Uterus (tissue), 4 donors: Measurements from ENCODE around the gene CLDND2. TPM values are rescaled to one million over a fixed set of nuclear protein-coding genes. Genes with fewer than 3 reads are reported as not detected.

ENCODE experiments used
- DNase-seq, 2 donors: peaks; one replicate each; pipeline ENCODE4 v3.0.0-alpha.2; 2019 to 2020
- H3K27ac ChIP-seq, 2 donors: fragments of 200-600 bp; sonication (generic); 1 replicate in 1 of 2; 2 replicates in 1 of 2; pipeline ENCODE4 v1.5.1; 2016 to 2018
- H3K27me3 ChIP-seq, 2 donors: fragments of 200-600 bp; sonication (generic); one replicate each; pipeline ENCODE4 v1.5.1; 2018 to 2019; ENCODE audit warnings: control low read depth in 1 of 2
- H3K36me3 ChIP-seq, 2 donors: fragments of 200-600 bp; sonication (generic); one replicate each; pipeline ENCODE4 v1.5.1; 2019; ENCODE audit warnings: control low read depth in 1 of 2
- H3K4me1 ChIP-seq, 2 donors: fragments of 200-600 bp; sonication (generic); one replicate each; pipeline ENCODE4 v1.5.1; 2018 to 2019; ENCODE audit warnings: control low read depth in 1 of 2
- H3K4me3 ChIP-seq, 2 donors: fragments of 200-600 bp; sonication (generic); 1 replicate in 1 of 2; 2 replicates in 1 of 2; pipeline ENCODE4 v1.5.1; 2018 to 2019; ENCODE audit warnings: mild to moderate bottlenecking in 1 of 2
- H3K9me3 ChIP-seq, 2 donors: fragments of 200-600 bp; sonication (generic); one replicate each; pipeline ENCODE4 v1.5.1; 2019; ENCODE audit warnings: control low read depth in 1 of 2
- POLR2A ChIP-seq, 2 donors: fragments of 450-650 bp; IDR thresholded peaks; one replicate each; pipeline ENCODE4 v1.6.1; 2016; ENCODE audit warnings: antibody characterized with exemption in 2 of 2, mild to moderate bottlenecking in 1 of 2, moderate library complexity in 1 of 2
- intact Hi-C: fragments of 100-400 bp; cut with DNase I; formaldehyde crosslinking; loops from one replicate; pipeline ENCODE4 v1.15.1; 2023; ENCODE audit warnings: low total_unique reads
- total RNA-seq, 4 donors: library from RNA; depleted of rRNA in 3 of 4; stranded (reverse); fragments of >200 nt in 3 of 4; gene quantifications; one replicate each; pipeline versions ENCODE4 v1.1.0 to v1.2.4, GENCODE V29; 2014 to 2023
- TF ChIP-seq, protein P1 (sequence below), 4 experiments: fragments of 200-600 bp in 2 of 4; fragments of 450-650 bp in 2 of 4; sonication (generic) in 2 of 4; IDR thresholded peaks; one replicate each; pipeline ENCODE4 v1.5.1; 2016 to 2019; ENCODE audit warnings: antibody characterized with exemption in 4 of 4, mild to moderate bottlenecking in 2 of 4, moderate library complexity in 1 of 4
- donor health status: DM: yes; HTN: yes; CAD: no.

CLDND2 gene
- total RNA-seq, 4 donors from 2014 or later = 1.2 TPM; not detected in 3

DNA sequence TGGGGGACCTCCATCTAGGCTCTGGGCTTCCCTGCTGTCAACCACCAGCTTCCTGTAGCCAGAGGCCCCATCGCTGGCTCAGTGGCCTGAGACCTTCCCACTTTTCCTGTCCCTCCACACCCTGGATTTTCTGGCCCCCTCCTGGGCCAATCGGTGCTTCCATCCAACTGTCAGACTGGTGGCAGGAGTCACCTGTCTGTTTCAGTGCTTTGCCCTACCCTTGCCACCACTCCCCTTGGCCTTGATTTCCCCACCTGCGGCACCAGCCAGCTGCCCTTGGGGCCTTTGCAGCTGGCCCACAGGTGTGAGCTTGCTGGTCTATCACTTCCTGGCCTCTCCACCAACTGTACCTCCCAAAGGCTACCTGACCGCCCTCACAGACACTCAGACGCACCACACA lies 39.4 kb downstream of the CLDND2 start:
- no peak for DNase-seq
- no peaks in the 10 kb centered on the region for H3K36me3 ChIP-seq
- TF ChIP-seq, protein P1, sequence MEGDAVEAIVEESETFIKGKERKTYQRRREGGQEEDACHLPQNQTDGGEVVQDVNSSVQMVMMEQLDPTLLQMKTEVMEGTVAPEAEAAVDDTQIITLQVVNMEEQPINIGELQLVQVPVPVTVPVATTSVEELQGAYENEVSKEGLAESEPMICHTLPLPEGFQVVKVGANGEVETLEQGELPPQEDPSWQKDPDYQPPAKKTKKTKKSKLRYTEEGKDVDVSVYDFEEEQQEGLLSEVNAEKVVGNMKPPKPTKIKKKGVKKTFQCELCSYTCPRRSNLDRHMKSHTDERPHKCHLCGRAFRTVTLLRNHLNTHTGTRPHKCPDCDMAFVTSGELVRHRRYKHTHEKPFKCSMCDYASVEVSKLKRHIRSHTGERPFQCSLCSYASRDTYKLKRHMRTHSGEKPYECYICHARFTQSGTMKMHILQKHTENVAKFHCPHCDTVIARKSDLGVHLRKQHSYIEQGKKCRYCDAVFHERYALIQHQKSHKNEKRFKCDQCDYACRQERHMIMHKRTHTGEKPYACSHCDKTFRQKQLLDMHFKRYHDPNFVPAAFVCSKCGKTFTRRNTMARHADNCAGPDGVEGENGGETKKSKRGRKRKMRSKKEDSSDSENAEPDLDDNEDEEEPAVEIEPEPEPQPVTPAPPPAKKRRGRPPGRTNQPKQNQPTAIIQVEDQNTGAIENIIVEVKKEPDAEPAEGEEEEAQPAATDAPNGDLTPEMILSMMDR (IDR thresholded peaks at IDR 0.05) = no peak
- TF ChIP-seq POLR2A (IDR thresholded peaks at IDR 0.05) = no peak
- H3K4me3 ChIP-seq = no peak overlapping the region
- peaks cover 0 to 36% of the 10 kb centered on the region in 2 donors for H3K27me3 ChIP-seq
- no peaks in the 10 kb centered on the region for H3K9me3 ChIP-seq
- intact Hi-C loops = no loop called here
- no peak overlapping the region for H3K27ac ChIP-seq
- H3K4me1 ChIP-seq = no peaks in the 10 kb centered on the region

DNA sequence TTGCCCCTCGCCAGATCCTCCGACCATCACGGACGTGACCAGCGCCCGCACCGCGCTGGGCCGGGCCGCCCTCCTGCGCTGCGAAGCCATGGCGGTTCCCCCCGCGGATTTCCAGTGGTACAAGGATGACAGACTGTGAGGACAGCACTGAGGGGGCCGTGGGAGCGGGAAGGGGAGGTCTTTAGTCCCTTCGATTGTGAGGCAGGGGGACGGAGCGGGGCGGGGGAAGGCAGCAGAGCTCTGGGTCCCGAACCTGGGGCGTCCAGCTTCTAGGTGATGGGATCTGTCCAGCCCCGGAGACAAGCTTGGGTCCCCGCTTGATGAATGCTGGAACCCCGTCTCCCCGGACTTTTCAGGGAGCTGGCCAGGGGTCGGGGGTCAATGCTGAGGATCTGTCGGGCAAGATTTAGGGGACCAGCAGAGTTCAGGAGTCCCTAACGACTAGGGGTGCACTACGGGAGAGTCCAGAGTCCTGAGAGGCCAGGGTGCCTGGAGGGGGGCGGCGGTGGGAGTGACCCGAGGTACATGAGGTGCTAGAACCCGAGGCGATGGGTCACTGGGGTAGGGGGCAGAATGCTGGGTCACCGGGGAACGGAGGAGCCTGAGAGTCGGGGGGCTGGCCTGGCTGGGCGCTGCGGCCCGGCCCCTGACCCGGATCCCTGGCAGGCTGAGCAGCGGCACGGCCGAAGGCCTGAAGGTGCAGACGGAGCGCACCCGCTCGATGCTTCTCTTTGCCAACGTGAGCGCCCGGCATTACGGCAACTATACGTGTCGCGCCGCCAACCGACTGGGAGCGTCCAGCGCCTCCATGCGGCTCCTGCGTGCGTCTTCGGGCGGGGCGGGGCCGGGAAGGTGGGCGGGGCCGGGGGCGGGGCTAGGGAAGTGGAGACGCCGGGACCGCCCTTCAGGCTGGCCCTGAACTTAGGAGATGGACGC lies 41.5 kb downstream of the CLDND2 start:
- DNase-seq = no peak
- H3K4me1 ChIP-seq = no peaks in the 10 kb centered on the region
- no peak for TF ChIP-seq POLR2A (IDR thresholded peaks at IDR 0.05)
- TF ChIP-seq, protein P1 (IDR thresholded peaks at IDR 0.05) = no peak
- no peaks in the 10 kb centered on the region for H3K36me3 ChIP-seq
- H3K27ac ChIP-seq = no peak overlapping the region
- H3K9me3 ChIP-seq = no peaks in the 10 kb centered on the region
- H3K27me3 ChIP-seq = peaks cover 0 to 36% of the 10 kb centered on the region in 2 donors
- intact Hi-C loops = no loop called here
- no peak overlapping the region for H3K4me3 ChIP-seq

DNA sequence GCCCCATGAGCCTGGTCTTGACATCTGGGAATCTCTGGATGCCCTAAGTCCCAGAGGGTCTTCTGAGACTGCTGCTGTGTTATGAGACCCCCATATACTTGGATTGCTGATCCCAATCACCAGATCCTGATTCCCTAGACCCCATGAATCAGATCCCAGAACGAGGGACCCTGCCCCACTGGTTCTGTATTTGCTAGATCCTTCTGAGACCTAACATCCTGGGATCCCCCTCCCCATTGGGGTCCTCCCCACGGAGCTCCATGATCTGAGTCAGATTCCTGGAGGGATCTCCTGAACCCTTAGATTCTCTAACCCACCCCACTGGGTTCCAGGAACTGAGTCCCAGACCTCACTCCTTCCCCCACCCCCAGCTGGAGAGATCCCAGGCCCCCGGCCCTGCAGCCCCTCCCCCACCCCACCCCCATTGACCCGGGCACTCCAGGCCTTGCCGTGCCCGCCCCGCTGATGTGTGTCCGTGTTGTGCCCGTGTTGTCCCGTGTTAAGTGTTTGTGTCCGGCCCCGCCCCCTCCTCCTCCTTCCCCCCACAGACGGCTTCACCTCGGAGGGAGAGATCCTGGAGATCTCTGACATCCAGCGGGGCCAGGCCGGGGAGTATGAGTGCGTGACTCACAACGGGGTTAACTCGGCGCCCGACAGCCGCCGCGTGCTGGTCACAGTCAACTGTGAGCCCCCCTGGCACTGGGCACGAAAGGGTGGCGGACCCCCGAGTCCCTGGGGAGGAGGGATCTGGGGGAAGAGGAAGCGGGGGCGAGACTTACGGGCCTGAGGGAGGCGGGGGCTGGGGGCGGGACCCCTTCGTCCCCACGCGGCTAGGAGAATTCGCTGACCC lies 42.4 kb downstream of the CLDND2 start:
- Histone ChIP-seq H3K4me3 (no peak overlapping the region), H3K27ac (no peak overlapping the region), H3K9me3 (no peaks in the 10 kb centered on the region), H3K4me1 (no peaks in the 10 kb centered on the region), H3K27me3 (peaks cover 0 to 36% of the 10 kb centered on the region in 2 donors), H3K36me3 (no peaks in the 10 kb centered on the region)
- no peak for TF ChIP-seq POLR2A (IDR thresholded peaks at IDR 0.05)
- TF ChIP-seq, protein P1 (IDR thresholded peaks at IDR 0.05) = no peak
- no peak for DNase-seq
- intact Hi-C loops = no loop called here

DNA sequence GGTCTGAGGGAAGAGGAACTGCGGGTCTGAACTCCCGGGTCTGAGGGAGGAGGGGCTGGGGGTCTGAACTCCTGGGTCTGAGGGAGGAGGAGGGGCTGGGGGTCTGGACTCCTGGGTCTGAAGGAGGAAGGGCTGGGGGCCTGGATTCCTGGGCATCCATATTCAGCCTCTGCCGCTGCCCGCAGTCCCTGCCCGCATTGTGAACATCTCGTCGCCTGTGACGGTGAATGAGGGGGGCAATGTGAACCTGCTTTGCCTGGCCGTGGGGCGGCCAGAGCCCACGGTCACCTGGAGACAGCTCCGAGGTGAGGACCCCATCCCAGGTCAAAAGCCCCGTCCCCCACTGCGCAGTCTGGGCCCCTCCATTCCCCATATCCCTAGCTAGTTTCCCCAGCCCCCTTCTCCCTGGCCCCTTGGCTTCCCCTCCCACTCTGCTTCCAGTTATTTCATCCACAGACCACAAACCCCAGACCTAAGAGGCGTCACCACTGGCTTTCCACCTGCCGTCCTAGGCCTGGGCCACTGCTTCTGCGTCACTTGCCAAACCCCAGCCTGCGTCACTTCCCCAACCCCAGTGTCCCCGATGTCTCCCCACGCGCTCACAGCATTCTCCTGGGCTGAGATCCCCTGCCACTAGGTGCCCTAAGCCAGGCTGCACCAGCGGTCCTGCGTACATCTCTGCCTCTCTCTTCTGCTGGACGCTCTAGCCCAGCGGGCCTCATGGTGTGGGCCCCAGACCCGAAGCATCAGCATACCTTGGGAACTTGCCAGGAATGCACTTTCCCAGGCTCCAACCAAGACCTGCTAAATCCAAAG lies 43.4 kb downstream of the CLDND2 start:
- no peaks in the 10 kb centered on the region for H3K36me3 ChIP-seq
- TF ChIP-seq, protein P1 (IDR thresholded peaks at IDR 0.05) = no peak
- no peak for TF ChIP-seq POLR2A (IDR thresholded peaks at IDR 0.05)
- H3K4me1 ChIP-seq = no peaks in the 10 kb centered on the region
- peaks cover 0 to 34% of the 10 kb centered on the region in 2 donors for H3K27me3 ChIP-seq
- no peak overlapping the region for H3K27ac ChIP-seq
- intact Hi-C loops = no loop called here
- no peak overlapping the region for H3K4me3 ChIP-seq
- DNase-seq = no peak
- H3K9me3 ChIP-seq = no peaks in the 10 kb centered on the region
